NB4 (cell line): ENCODE data around the gene GRID1.

Experiments used
- DNase-seq: peaks from one replicate; pipeline ENCODE4 v3.0.0; 2010; ENCODE audit warnings: low read depth
- H3K4me3 ChIP-seq: one replicate; pipeline ENCODE4 v1.5.1; 2011; ENCODE audit warnings: mild to moderate bottlenecking, low read depth, low read length, moderate library complexity
- CTCF ChIP-seq: IDR thresholded peaks from one replicate; pipeline ENCODE4 v1.5.1; 2012; ENCODE audit warnings: low read depth, low read length
- MAX ChIP-seq: IDR thresholded peaks from 2 replicates; pipeline ENCODE4 v1.6.1; 2011; ENCODE audit warnings: low read depth, low read length
- MYC ChIP-seq: IDR thresholded peaks from 2 replicates; pipeline ENCODE4 v1.6.1; 2011; ENCODE audit warnings: low read depth, low read length
- POLR2A ChIP-seq: IDR thresholded peaks from 2 replicates; pipeline ENCODE4 v1.6.1; 2011; ENCODE audit warnings: mild to moderate bottlenecking; ENCODE audit not compliant: insufficient read length; ENCODE audit errors: extremely low read depth

GRID1 gene

GRCh38 chr10:86155054-86155921, 211.3 kb downstream of the GRID1 start:
- H3K4me3 ChIP-seq = no peak overlapping the region
- peak; percentile 16 for DNase-seq
- TF ChIP-seq POLR2A (no peak), MAX (no peak), MYC (no peak), CTCF (no peak)

- DNase-seq = no peak
- H3K4me3 ChIP-seq = no peak overlapping the region
- TF ChIP-seq POLR2A (no peak), CTCF (no peak), MAX (no peak), MYC (no peak)
Observed at GRCh38 chr10:86153751-86154150, 212.8 kb downstream of the GRID1 start.

- TF ChIP-seq MAX (no peak), CTCF (no peak), MYC (no peak), POLR2A (no peak)
- DNase-seq = no peak
- H3K4me3 ChIP-seq = no peak overlapping the region
Observed at GRCh38 chr10:86152911-86153310, 213.7 kb downstream of the GRID1 start.

- H3K4me3 ChIP-seq = no peak overlapping the region
- TF ChIP-seq MAX (no peak), MYC (no peak), POLR2A (no peak), CTCF (no peak)
- no peak for DNase-seq
Observed at GRCh38 chr10:86152354-86152753, 214.2 kb downstream of the GRID1 start.

GRCh38 chr10:86151613-86152012, 215.0 kb downstream of the GRID1 start:
- DNase-seq = no peak
- no peak overlapping the region for H3K4me3 ChIP-seq
- TF ChIP-seq POLR2A (no peak), CTCF (no peak), MYC (no peak), MAX (no peak)
